ENCODE measurements around the gene ARL6. TPM values are rescaled to one million over a fixed set of nuclear protein-coding genes. Genes with fewer than 3 reads are reported as not detected.
A peak's percentile ranks its signal among the peaks of the same experiment; 100 is the strongest.

Gene ARL6
- total and polyA plus RNA-seq, 2 of the 8 experiments (the other 6 are each of a cell fraction or from before 2014, with no cell fraction given) = 1.8 to 12.0 TPM

DNA sequence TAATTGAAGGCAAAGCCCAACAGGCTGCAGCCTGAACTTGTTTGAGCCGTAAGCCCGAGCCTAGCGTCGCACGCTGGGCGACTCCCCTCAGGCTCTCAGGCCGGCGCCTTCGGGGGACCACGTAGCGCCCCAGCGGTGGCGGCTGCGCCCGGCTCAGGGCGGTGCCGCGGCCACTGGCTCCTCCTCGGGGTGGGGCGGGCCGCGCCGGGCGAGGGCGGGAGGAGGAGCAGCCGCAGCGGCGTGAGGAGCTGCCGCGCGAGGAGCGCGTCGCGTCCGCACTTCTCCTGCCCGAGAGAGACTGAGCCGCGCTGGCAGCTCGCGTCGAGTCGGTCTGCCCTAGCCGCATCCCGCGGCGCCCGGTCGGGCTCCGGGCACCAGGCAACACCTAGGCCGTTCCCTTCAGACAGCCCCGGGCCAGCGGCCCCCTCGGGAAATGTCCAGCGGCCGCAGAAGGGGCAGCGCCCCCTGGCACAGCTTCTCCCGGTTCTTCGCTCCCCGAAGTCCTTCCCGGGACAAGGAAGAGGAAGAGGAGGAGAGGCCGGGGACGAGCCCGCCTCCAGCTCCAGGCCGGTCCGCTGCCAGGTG lies 57.3 kb downstream of the ARL6 start, which contains the start of gene CRYBG3 (continued):
- TF ChIP-seq KDM4A (IDR thresholded peaks at IDR 0.05; ENCODE audit: low read depth, low read length, severe bottlenecking) (peak; percentile 89), TAF1 (IDR thresholded peaks at IDR 0.05; ENCODE audit: low read depth, low read length) (peak; percentile 70), SP1 (IDR thresholded peaks at IDR 0.05; ENCODE audit: low read depth, low read length) (no peak; the same call in 1 of the 2 replicates), TBP (IDR thresholded peaks at IDR 0.05; ENCODE audit: low read depth, low read length) (peak; percentile 43; the same call in 1 of the 2 replicates), RXRA (IDR thresholded peaks at IDR 0.05; ENCODE audit: insufficient read depth, low read depth, low read length) (no peak), FOSL1 (IDR thresholded peaks at IDR 0.05; ENCODE audit: insufficient read depth, low read depth, low read length) (no peak), SUZ12 (IDR thresholded peaks at IDR 0.05; ENCODE audit: low read length) (peak; percentile 47), CREB1 (IDR thresholded peaks at IDR 0.05) (no peak), ASH2L (IDR thresholded peaks at IDR 0.05; ENCODE audit: low read length) (peak; percentile 64), RBBP5 (IDR thresholded peaks at IDR 0.05; ENCODE audit: borderline replicate concordance, low read depth, low read length) (peak; percentile 87; the same call in 1 of the 2 replicates), SIX5 (IDR thresholded peaks at IDR 0.05; ENCODE audit: low read depth, low read length) (no peak), ZNF274 (IDR thresholded peaks at IDR 0.05; ENCODE audit: borderline replicate concordance, extremely low read depth, low read length) (no peak), POLR2A (IDR thresholded peaks at IDR 0.05; ENCODE audit: control extremely low read depth in 1 of 2, low read depth in 2 of 2, low read length in 2 of 2) (peak in 1 of 2 experiments; percentile 74; a peak in 2 of 3 replicates), EGR1 (IDR thresholded peaks at IDR 0.05; ENCODE audit: borderline replicate concordance, low read depth, low read length) (no peak), JUND (IDR thresholded peaks at IDR 0.05; ENCODE audit: low read length) (no peak), SP4 (IDR thresholded peaks at IDR 0.05; ENCODE audit: low read length) (no peak), SAP30 (IDR thresholded peaks at IDR 0.05; ENCODE audit: insufficient read depth, insufficient replicate concordance, low read length) (no peak), HDAC2 (IDR thresholded peaks at IDR 0.05; ENCODE audit: borderline replicate concordance in 1 of 2, low read depth in 2 of 2, low read length in 2 of 2) (0 out of 4 replicates have a peak, but pooled peaks of 1 of the 2 experiments have one; percentile 39), GTF2F1 (IDR thresholded peaks at IDR 0.05; ENCODE audit: borderline replicate concordance, low read depth, low read length) (no peak), POLR2AphosphoS5 (IDR thresholded peaks at IDR 0.05; ENCODE audit: low read depth, low read length) (peak; percentile 66), SP2 (IDR thresholded peaks at IDR 0.05; ENCODE audit: low read length) (no peak), BCL11A (IDR thresholded peaks at IDR 0.05; ENCODE audit: low read depth in 2 of 2, low read length in 2 of 2) (no peak)
- TF ChIP-seq, protein P1, sequence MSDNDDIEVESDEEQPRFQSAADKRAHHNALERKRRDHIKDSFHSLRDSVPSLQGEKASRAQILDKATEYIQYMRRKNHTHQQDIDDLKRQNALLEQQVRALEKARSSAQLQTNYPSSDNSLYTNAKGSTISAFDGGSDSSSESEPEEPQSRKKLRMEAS (IDR thresholded peaks at IDR 0.05) = peak; percentile 57; the same call in 1 of the 2 replicates
- TF ChIP-seq, protein P2, sequence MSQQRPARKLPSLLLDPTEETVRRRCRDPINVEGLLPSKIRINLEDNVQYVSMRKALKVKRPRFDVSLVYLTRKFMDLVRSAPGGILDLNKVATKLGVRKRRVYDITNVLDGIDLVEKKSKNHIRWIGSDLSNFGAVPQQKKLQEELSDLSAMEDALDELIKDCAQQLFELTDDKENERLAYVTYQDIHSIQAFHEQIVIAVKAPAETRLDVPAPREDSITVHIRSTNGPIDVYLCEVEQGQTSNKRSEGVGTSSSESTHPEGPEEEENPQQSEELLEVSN (IDR thresholded peaks at IDR 0.05) = peak; percentile 80
- TF ChIP-seq, protein P3, sequence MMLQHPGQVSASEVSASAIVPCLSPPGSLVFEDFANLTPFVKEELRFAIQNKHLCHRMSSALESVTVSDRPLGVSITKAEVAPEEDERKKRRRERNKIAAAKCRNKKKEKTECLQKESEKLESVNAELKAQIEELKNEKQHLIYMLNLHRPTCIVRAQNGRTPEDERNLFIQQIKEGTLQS (IDR thresholded peaks at IDR 0.05; ENCODE audit: insufficient read depth, low read depth, low read length) = no peak

Data from H1 (cell line).